ENCODE data around the gene LTBR. TPM values are rescaled to one million over a fixed set of nuclear protein-coding genes. Genes with fewer than 3 reads are reported as not detected.
"Not testable (repeated sequence)": the region's sequence is repeated elsewhere in the genome, so short reads cannot be mapped to it uniquely, and the experiment has no call there.

The LTBR gene
- total and polyA plus RNA-seq, 2 donors (not counting 1 experiment from before 2014, with no cell fraction given): 1.1 TPM; not detected in 1

GRCh38 chr12:6337958-6338433 is 46.0 kb upstream of the LTBR start:
- peaks cover 13% of the 10 kb centered on the region for H4K20me1 ChIP-seq (ENCODE audit: control insufficient read depth, insufficient read depth, low read length, poor library complexity, severe bottlenecking)

DNA sequence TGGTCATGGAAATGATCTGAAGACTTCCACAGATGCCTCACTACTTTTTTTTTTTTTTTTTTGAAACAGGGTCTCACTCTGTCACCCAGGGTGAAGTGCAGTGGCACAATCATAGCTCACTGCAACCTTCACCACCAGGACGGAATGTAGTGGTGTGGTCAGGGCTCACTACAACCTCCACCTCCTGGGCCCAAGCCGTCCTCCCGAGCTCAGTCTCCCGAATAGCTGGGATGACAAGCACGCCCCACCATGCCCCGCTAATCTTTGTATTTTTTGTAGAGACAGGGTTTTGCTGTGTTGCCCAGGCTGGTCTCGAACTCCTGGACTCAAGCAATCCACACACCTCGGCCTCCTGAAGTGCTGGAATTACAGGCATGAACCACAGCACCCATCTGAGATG is 45.4 kb upstream of the LTBR start:
- peaks cover 58 to 69% of the 10 kb centered on the region in 2 donors for H3K4me1 ChIP-seq (ENCODE audit: control insufficient read depth in 2 of 2, insufficient read depth in 2 of 2, low read length in 2 of 2)
- H3K4me2 ChIP-seq (replicated peaks; ENCODE audit: low read depth, low read length, poor library complexity, severe bottlenecking); H3K27ac Mint-ChIP-seq; H3K79me2 ChIP-seq (ENCODE audit: control insufficient read depth, insufficient read depth, low read length); H3K4me1 Mint-ChIP-seq; H3K9ac ChIP-seq (ENCODE audit: low read length); DNase-seq; H3K4me3 Mint-ChIP-seq; H3K36me3 ChIP-seq (replicated peaks in 1 of 2; ENCODE audit: control extremely low read depth in 1 of 2, control insufficient read depth in 1 of 2, extremely low read depth in 1 of 2, insufficient read depth in 2 of 2, low read length in 1 of 2); H2AFZ ChIP-seq (ENCODE audit: insufficient read depth, low read depth, low read length, poor library complexity, severe bottlenecking); ATAC-seq (ENCODE audit: low read depth); H3K27ac ChIP-seq (ENCODE audit: low read length in 2 of 2); POLR2A ChIA-PET; H3K9me3 Mint-ChIP-seq (ENCODE audit: insufficient read depth): not testable (repeated sequence)
- peak overlapping the region in 1 of 5 experiments; percentile 83 for H3K4me3 ChIP-seq (ENCODE audit: control extremely low read depth in 1 of 5, extremely low read depth in 1 of 5, insufficient read depth in 1 of 5, low read depth in 2 of 5, low read length in 4 of 5)
- peaks cover 13% of the 10 kb centered on the region for H4K20me1 ChIP-seq (ENCODE audit: control insufficient read depth, insufficient read depth, low read length, poor library complexity, severe bottlenecking)
- 44% methylated on average over 2 of the region's 8 CpGs for WGBS (ENCODE audit: insufficient coverage)
- peaks cover 52% of the 10 kb centered on the region for H3K27me3 Mint-ChIP-seq
- H3K9me3 ChIP-seq (ENCODE audit: control extremely low read depth in 1 of 3, control insufficient read depth in 2 of 3, insufficient read depth in 1 of 3, low read length in 2 of 3): peaks cover 0 to 27% (median 0%) of the 10 kb centered on the region in 3 donors
- intact Hi-C loops (cut with micrococcal nuclease): loop anchor here (5.0 to 10.0 kb wide), 2 partner anchors 36 to 126 kb away; no protein-coding TSS in a partner anchor
- CTCF ChIA-PET: interaction anchor here (1.0 kb wide), 1 partner anchor 127 kb away, joined by 3 read pairs; no protein-coding TSS in a partner anchor
- peaks cover 0 to 100% (median 65%) of the 10 kb centered on the region in 4 experiments for H3K27me3 ChIP-seq (replicated peaks in 1 of 4; ENCODE audit: control extremely low read depth in 1 of 4, control insufficient read depth in 3 of 4, insufficient read depth in 4 of 4, low read length in 3 of 4)

More at GRCh38 chr12:6337958-6338433, 46.0 kb upstream of the LTBR start:
- TF ChIP-seq CTCF (IDR thresholded peaks at IDR 0.05): no peak
- TF ChIP-seq EZH2 (IDR thresholded peaks at IDR 0.05; ENCODE audit: borderline replicate concordance, insufficient read depth, low read depth, low read length, poor library complexity, severe bottlenecking): no peak
- no peak overlapping the region for H3K9ac ChIP-seq (ENCODE audit: low read length)
- Mint-ChIP-seq H3K9me3 (ENCODE audit: insufficient read depth) (no peaks in the 10 kb centered on the region), H3K27ac (no peak overlapping the region), H3K4me1 (peaks cover 9% of the 10 kb centered on the region), H3K4me3 (no peak overlapping the region), H3K27me3 (peaks cover 52% of the 10 kb centered on the region)
- no peak overlapping the region for H3K27ac ChIP-seq (ENCODE audit: low read length in 2 of 2)
- H3K79me2 ChIP-seq (ENCODE audit: control insufficient read depth, insufficient read depth, low read length): no peaks in the 10 kb centered on the region
- ChIA-PET CTCF (interaction anchor here (1.0 kb wide), 1 partner anchor 54 kb away, joined by 5 read pairs; no protein-coding TSS in a partner anchor), POLR2A (no interaction called here)
- peaks cover 0 to 100% (median 63%) of the 10 kb centered on the region in 4 experiments for H3K27me3 ChIP-seq (replicated peaks in 1 of 4; ENCODE audit: control extremely low read depth in 1 of 4, control insufficient read depth in 3 of 4, insufficient read depth in 4 of 4, low read length in 3 of 4)
- H3K9me3 ChIP-seq (ENCODE audit: control extremely low read depth in 1 of 3, control insufficient read depth in 2 of 3, insufficient read depth in 1 of 3, low read length in 2 of 3): peaks cover 0 to 30% (median 0%) of the 10 kb centered on the region in 3 donors
- DNase-seq (no peak), ATAC-seq (ENCODE audit: low read depth) (no peak)
- H3K4me1 ChIP-seq (ENCODE audit: control insufficient read depth in 2 of 2, insufficient read depth in 2 of 2, low read length in 2 of 2): peaks cover 58 to 69% of the 10 kb centered on the region in 2 donors
- 37% methylated on average over 11 of the region's 12 CpGs for WGBS (ENCODE audit: insufficient coverage)
- no peak overlapping the region for H2AFZ ChIP-seq (ENCODE audit: insufficient read depth, low read depth, low read length, poor library complexity, severe bottlenecking)
- intact Hi-C loops (cut with micrococcal nuclease): loop anchor here (5.0 to 10.0 kb wide), 2 partner anchors 36 to 127 kb away; no protein-coding TSS in a partner anchor
- H3K4me3 ChIP-seq (ENCODE audit: control extremely low read depth in 1 of 5, extremely low read depth in 1 of 5, insufficient read depth in 1 of 5, low read depth in 2 of 5, low read length in 4 of 5): no peak overlapping the region
- H3K36me3 ChIP-seq (replicated peaks in 1 of 2; ENCODE audit: control extremely low read depth in 1 of 2, control insufficient read depth in 1 of 2, extremely low read depth in 1 of 2, insufficient read depth in 2 of 2, low read length in 1 of 2): no peaks in the 10 kb centered on the region
- H3K4me2 ChIP-seq (replicated peaks; ENCODE audit: low read depth, low read length, poor library complexity, severe bottlenecking): peak overlapping the region; percentile 70
